Measurements from ENCODE around the gene DIPK1B. TPM values are rescaled to one million over a fixed set of nuclear protein-coding genes. Genes with fewer than 3 reads are reported as not detected.
"Not testable (repeated sequence)": the region's sequence is repeated elsewhere in the genome, so short reads cannot be mapped to it uniquely, and the experiment has no call there.

Gene DIPK1B
- total RNA-seq, 1 donor from 2014 or later: not detected

GRCh38 chr9:136760834-136761544, 48.6 kb downstream of the DIPK1B start:
- H3K27me3 ChIP-seq (ENCODE audit: control insufficient read depth, insufficient read depth, low read length); FAIRE-seq; H3K36me3 ChIP-seq (ENCODE audit: control insufficient read depth, insufficient read depth, low read length); H3K4me3 ChIP-seq (ENCODE audit: low read depth, low read length): not testable (repeated sequence)
- peak; percentile 67 for TF ChIP-seq CTCF (IDR thresholded peaks at IDR 0.05; ENCODE audit: insufficient read depth, low read length, severe bottlenecking)
- DNase-seq (ENCODE audit: low read depth): peak; percentile 52

DNA sequence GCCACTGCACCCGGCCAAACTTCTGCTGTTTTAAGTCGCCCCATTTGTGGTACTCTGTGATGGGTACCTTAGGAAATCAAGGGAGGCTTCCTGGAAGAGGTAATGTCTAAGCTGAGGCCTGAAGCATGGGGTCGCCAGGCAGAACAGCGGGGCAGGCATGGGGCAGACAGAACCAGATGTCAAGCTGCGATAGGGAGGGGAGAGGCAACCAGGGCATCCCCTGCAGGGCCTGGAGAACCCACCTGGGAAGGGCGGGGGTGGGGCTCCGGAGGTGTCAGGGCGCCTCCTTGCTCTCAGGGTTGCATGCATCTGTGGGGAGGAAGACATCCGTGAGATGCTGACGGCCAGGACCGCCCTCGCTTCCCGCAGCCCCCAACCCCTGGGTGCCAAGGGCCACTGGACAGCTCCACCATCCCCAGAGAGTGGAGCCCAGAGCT, 49.2 kb downstream of the DIPK1B start:
- peaks cover 3% of the 10 kb centered on the region for H3K27me3 ChIP-seq (ENCODE audit: control insufficient read depth, insufficient read depth, low read length)
- no peaks in the 10 kb centered on the region for H3K36me3 ChIP-seq (ENCODE audit: control insufficient read depth, insufficient read depth, low read length)
- FAIRE-seq (no peak), DNase-seq (ENCODE audit: low read depth) (no peak)
- no peak for TF ChIP-seq CTCF (IDR thresholded peaks at IDR 0.05; ENCODE audit: insufficient read depth, low read length, severe bottlenecking)
- no peak overlapping the region for H3K4me3 ChIP-seq (ENCODE audit: low read depth, low read length)

- Histone ChIP-seq H3K4me3 (ENCODE audit: low read depth, low read length) (no peak overlapping the region), H3K36me3 (ENCODE audit: control insufficient read depth, insufficient read depth, low read length) (no peaks in the 10 kb centered on the region), H3K27me3 (ENCODE audit: control insufficient read depth, insufficient read depth, low read length) (peaks cover 3% of the 10 kb centered on the region)
- TF ChIP-seq CTCF (IDR thresholded peaks at IDR 0.05; ENCODE audit: insufficient read depth, low read length, severe bottlenecking): no peak
- FAIRE-seq (no peak), DNase-seq (ENCODE audit: low read depth) (no peak)
Observed at GRCh38 chr9:136762221-136762691, 49.9 kb downstream of the DIPK1B start.

DNA sequence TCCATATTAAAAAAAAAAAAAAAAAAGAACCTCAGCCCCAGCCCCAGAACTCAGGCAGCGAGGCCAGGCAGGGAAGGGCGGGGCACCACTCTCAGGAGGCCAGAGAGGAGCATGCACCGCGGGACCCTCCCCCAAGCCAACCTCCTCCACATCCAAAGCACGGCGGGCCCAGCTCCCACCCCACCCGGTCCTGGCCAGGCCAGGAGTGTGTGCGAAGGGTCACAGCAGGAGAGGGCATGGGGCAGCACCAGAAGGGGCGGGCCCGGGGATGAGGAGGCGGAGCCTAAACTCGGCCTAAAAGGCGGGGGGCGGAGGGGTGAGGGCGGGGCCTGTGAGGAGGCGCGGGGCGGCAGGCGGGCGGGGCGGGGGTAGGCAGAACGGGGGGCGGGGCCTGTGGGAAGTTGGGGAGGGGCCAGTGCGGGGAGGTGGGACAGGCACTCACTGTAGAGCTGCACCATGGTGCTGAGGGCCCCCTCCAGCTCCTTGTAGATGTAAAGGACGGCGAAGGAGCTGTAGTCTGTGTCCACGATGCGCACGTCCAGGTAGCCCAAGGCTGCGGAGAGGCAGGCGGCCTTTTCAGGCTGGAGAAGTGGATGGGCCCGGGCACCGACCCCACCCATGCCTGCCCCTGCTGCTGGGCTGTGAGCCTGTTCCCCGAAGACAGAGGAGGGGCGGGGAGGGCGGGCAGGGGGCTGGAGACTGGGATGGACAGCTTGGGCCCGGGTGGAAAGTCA, 50.7 kb downstream of the DIPK1B start:
- FAIRE-seq: no peak
- TF ChIP-seq CTCF (IDR thresholded peaks at IDR 0.05; ENCODE audit: insufficient read depth, low read length, severe bottlenecking): no peak
- DNase-seq (ENCODE audit: low read depth): no peak
- H3K36me3 ChIP-seq (ENCODE audit: control insufficient read depth, insufficient read depth, low read length): no peaks in the 10 kb centered on the region
- no peak overlapping the region for H3K4me3 ChIP-seq (ENCODE audit: low read depth, low read length)
- peaks cover 8% of the 10 kb centered on the region for H3K27me3 ChIP-seq (ENCODE audit: control insufficient read depth, insufficient read depth, low read length)

GRCh38 chr9:136763649-136764035, 51.3 kb downstream of the DIPK1B start:
- TF ChIP-seq CTCF (IDR thresholded peaks at IDR 0.05; ENCODE audit: insufficient read depth, low read length, severe bottlenecking): no peak
- Histone ChIP-seq H3K36me3 (ENCODE audit: control insufficient read depth, insufficient read depth, low read length) (no peaks in the 10 kb centered on the region), H3K4me3 (ENCODE audit: low read depth, low read length) (no peak overlapping the region), H3K27me3 (ENCODE audit: control insufficient read depth, insufficient read depth, low read length) (peaks cover 9% of the 10 kb centered on the region)
- DNase-seq (ENCODE audit: low read depth) (no peak), FAIRE-seq (no peak)

All from bronchial epithelial cell (primary cell).